HG02571 (cell line): Measurements from ENCODE around the gene PLCH1.

ENCODE experiments used
- ATAC-seq: cut with Tn5 transposase; IDR thresholded peaks from one replicate; pipeline ENCODE4 v1.9.1; 2021; ENCODE audit warnings: mild to moderate bottlenecking, moderate library complexity; ENCODE audit not compliant: unreplicated experiment

Gene PLCH1

DNA sequence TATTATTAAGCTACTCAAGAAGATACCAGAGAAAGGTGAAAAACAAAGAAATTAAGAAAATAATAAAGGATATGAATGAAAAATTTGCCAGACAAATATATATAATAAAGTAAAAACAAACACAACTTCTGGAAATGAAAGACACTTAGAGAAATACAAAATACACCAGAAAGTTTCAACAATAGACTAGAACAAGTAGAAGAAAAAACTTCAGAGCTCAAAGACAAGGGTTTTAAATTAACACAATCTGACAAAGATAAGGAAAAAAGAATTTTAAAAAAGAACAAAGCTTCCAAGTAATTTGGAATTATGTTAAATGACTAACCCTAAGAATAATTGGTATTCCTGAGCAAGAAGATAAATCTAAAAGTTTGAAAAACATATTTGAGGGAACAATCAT is 135.3 kb downstream of the PLCH1 start:
- no peak for ATAC-seq

DNA sequence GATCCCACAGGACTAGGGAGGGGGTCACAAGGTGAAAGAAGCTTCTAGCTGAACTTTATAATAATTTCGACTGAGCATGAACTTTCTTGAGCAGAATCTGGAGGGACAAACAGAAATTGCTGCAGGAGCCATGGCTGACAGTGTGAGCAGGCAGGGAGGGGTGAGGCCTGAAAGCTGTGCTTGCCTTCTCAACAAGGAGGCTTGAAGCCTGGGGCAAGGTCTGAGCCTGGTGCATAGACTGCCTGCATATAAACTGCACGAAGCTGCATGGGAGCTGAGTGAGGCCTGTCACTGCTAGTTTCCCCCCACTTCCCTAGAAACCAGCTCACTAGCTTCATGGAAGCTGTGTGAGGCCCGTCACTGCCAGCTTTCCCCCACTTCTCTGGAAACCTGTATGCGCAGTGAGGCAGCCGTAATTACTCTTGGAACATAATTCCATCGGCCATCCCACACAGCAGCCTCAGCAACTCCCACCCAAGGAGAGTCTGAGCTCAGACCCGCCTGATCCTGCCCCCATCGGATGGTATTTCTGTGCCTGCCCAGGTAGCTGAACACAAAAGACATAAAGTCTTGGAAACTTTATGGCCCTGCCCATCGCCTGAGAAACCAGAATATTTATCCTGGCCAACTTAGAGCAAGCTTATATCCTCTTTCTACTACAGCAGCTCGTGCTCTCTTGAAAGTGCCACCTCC is 136.5 kb downstream of the PLCH1 start:
- no peak for ATAC-seq

DNA sequence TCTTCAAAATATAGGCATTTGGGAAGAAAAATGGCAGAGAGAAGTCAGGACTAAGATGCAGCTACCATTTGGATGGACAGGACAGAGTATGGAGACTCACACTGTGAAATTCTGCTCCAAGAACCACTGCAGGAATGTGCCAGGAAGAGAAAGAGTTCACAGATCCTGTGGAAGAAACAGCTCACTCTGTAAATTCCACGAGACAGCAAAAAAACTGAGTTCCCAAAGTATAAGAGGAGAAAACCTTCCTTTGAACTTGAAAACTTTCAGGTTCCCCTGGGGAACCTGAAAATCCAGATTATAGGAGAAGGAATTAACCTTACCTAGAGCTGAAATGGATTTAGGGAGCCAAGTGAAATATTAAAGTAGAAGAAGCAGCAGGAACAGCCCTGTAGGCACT is 137.1 kb downstream of the PLCH1 start:
- no peak for ATAC-seq

DNA sequence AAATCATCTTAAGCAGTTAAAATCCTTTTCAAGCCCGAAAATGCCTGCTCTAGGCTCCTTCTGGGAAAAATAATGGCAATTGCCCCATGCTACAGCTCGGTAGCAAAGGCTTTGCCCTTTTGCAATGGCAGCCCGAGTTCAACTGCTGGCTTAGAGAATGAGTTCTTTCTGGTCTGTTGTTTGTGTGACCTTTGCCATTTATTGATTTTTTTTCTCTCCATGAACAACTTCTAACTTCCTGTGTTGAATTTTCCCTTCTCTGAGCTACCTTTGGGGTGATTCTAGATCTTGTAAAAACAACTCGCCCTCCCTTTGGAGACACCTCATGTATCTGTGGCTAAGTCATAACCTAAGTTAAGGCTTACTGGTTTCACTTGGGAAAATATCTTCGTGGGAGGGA is 139.3 kb downstream of the PLCH1 start:
- ATAC-seq = no peak

DNA sequence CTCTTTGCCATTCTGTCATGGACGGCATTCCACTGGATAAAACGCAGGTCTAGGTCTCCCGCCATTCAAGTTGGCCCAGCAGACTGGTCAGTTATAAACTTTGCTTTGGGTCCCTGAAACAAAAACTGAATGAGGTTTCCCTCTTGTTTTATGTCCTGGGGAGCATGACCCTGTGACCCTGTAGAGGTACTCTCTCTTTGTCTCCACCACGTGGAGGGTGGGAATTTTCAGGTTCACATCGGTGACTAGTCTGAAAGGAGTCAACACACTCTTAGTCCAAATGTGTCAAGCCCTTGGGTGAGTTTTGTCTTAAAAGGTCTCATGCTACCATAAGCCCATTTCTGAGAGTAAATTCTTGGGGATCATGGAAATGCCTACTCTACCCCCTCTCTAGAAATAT is 139.9 kb downstream of the PLCH1 start:
- no peak for ATAC-seq

DNA sequence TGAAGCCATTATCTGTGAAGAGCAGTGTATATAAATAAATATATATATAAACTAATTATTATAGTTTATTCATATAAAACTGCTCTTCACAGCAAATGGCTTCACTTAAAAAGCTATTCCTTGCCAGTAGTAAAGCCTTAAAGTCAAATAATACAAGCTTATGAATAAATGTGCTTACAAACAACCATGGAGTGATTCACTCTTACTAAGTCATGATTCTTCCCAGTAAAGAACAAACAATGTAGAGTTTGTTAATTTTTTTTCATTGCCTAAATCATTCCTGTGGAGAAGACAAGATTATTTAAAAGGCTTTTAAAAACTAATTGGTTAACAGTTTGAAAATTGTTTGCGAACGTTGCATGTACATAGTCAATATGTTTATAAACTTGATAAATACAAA is 140.7 kb downstream of the PLCH1 start:
- no peak for ATAC-seq

DNA sequence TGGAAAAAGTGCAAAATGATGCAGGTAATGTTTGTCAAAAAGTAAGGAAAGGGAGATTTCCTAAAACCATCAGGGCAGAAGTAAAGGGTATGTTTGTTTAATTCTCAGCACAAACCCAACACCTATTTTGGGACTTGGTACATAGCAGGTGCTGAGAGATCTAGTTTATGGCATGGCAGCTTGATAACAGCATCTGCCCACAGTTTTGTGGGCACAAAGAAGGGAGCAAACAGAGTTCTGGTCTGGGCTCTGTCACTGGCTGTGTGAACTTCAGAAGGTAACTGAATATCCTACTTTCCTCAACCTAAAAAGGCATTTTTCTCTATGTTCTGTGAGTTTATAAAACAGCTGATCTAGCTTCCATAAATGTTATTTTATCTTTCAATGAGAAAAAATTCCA is 141.6 kb downstream of the PLCH1 start:
- no peak for ATAC-seq

DNA sequence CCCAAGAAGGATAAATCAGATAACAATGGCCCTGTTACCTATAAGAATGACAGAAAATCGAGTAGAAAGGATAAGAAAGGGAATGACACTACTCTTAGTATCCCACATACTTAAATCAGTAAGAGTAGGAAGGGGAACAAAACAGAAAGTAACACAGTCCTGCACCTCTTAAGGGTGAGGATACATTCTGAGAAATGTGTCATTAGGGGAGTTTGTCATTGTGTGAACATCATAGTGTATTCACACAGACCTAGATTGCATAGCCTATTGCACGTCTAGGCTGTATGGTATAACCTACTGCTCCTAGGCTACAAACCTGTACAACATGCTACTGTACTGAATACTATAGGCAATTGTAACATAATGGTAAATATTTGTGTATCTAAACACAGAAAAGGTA is 142.6 kb downstream of the PLCH1 start:
- no peak for ATAC-seq

DNA sequence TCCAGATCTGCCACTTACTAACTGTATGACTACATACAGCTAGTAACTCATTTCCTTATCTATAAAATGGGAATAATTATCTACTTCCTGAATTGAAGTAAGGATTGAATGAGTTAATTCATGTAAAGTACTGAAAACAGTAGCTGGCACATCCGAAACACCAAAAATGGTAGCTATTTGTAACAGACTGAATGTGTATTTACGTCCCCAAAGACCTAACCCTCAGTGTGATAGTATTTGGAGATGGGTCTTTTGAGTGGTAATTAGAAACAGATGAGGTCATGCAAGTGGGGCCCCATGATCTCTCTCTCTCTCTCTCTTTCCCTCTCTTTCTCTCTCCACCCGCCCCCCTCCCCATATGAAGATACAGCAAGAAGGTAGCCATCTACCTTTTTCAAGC is 146.2 kb downstream of the PLCH1 start:
- ATAC-seq = no peak

DNA sequence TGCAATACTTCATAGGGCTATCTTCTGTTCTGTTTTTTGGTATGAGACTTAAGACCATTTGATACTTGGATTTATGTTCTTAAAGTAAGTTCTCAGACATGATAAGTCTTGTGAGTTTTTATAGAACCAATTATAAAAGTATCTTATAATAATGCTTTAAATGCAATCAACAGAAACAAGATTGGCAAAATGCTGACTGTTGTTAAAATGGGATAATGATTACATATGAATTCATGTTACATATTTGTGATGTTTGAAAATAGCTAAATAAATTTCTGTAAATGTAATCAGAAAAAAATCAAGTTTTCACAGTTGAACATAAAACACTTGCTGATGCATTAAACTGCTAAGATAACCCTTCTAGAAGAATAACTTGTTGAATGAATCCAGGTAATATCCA is 148.3 kb downstream of the PLCH1 start:
- no peak for ATAC-seq

DNA sequence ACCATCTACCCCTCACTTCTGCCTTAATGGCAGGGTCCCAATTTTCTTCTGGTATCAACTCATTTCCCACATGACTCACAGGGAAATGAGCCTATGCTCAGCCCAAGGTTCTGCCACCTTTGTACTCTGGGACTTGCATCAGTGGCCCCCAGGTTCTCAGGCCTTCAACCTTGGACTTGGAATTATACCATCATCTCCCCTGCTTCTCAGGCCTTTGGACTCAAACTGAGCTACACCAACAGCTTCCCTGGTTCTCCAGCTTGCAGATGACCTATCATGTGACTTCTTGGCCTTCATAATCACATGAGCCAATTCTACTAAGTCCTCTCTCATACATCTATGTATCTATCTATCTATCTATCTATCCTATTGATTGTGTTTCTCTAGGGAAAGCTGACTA is 149.5 kb downstream of the PLCH1 start:
- no peak for ATAC-seq

DNA sequence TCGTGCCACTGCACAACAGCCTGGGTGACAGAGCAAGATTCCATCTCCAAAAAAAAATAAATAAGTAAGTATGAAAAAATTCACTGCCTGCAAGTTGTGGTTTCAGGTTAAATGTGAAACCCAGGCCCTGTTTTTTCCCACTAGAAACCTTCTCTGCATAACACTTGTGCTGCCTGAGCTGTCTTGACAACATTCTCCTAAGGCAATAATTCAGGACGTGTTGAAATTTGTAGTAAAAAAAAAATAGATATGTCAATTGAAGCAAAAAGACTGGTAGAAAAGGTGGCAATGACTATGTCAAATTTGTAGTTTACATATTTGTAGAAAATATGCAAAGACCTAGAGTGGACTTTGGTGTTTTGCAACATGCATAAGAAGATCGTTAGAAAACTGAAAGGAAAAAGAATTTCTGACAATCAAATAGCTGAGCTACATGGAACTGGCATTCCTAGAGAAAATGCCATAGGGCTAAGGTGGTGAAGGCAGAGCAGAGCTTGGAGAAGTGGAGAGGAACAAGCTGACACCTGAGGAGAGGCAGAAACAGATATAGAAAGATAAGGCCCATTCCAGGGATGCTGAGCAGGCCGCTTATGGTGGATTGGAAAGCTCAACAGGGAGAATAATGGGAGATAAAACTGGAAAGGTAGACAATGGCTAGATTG is 150.2 kb downstream of the PLCH1 start:
- no peak for ATAC-seq

DNA sequence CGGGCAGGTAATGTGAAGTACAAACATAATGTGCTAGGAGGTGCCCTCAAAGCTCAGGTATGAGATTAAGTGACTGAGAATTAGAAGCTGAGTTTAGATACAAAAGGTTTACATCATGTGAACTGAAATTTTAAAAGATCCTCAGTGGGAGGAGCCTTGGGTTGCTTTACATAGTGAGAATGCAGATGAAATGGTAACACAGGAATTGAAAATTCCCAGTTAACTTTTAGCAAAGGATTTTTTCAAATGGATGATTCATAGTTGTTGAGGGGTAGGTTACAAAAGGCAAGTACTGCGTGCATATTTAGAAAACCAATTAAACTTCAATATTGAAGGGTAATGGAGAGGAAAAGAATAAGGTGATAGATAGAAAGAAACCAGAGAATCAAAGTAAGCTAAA is 157.3 kb downstream of the PLCH1 start:
- ATAC-seq = no peak

DNA sequence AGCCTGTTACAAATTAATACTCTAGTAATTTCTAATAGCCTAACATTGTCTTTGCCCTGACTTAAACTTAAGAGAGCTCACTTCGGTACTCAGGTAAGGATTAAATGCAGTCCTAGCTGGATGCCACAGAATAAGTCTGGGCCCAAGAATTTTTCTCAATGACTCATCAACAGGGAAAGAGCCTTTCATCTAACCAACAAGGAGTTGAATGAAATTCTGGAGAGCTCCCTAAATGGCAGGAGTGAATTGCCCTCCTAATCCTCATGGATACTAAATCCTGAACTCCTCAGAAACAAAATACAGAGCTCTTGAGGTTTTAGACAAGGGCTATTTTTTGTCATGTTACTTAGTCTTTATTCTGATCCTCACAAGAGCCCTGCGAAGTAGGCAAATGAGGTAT is 159.5 kb downstream of the PLCH1 start:
- no peak for ATAC-seq

DNA sequence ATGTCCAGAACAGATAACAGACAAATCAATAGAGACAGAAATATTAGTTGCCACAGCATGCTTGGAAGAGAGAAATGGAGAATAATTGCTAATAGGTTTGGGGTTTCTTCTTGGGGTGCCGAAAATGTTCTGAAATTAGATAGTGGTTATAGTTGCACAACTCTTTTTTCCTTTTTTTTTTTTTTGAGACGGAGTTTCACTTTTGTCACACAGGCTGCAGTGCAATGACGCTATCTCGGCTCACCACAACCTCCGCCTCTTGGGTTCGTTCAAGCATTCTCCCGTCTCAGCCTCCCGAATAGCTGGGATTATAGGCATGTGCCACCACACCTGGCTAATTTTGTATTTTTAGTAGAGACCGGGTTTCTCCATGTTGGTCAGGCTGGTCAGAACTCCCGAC is 163.3 kb downstream of the PLCH1 start:
- no peak for ATAC-seq

DNA sequence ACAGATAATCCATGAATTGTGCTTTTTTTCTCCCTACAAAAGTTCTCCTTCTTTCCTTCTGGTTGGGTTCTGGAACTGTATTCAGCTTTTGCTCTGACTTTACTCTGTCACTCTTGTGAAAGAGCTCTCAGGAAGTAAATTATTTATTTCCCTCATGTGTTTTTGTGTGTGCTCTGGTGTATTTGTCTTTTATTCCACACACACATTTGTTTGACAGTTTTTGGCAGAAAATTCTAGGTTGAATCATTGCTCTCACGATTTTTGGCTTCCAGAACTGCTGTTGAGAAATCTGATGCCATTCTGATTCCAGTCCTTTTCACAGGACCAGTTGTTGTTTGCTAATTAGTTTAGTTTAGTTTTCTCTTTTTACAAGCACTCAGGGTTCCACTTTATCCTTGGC is 172.8 kb downstream of the PLCH1 start:
- ATAC-seq = no peak

DNA sequence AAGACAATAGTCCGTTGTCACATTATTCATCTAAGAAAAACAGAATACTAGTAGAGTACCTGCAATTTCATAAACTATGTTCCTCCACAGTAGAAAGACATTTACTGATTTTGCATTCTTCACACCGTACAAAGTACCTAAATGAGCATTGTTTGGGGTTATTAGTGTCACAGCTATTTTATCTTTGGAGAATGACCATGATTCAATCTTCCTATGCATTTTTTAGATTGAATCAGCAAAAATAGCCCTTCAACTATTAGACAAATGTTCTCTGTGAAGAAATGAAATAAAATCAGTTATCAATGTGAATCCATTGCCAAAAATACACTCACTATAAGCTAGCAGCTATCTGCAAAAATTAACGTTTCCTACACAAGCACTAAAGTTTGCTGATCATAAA is 176.6 kb downstream of the PLCH1 start:
- ATAC-seq = no peak

DNA sequence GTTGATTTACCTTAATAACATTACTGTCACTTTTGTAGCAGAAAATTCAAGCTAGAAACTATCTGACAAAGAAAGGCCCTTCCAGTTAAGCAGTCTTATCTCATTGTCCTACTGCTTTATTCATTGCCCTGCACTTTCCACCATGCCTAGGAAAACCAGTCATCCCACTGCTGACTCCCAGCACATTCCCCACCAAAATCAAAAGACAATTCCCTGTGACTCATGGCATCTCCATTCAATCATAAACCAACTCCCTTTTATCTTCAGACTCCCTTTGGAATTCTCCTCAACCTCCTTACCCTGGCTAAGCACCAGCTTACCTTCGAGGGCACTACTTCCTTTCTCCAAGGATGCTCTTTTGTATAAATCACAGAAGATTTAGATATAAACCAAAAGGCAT is 184.3 kb downstream of the PLCH1 start:
- no peak for ATAC-seq

DNA sequence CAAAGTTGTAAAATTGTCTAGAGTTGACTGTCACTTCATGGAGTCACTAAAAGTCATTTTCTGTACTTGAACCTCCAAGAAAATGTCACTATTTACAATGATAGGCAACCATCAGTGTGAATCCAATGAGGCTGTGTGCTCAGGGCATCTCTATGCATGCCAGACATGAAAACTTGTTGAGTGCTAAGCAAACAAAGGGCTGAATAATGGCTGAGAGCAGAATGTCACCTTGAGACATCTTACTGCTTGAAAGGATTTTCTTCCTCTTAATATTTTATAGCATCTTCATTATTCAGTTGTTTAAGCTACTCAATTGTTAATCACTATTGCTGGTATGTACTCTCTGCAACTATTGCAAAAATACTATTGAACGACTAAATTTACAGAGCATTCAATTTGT is 184.7 kb downstream of the PLCH1 start:
- no peak for ATAC-seq

DNA sequence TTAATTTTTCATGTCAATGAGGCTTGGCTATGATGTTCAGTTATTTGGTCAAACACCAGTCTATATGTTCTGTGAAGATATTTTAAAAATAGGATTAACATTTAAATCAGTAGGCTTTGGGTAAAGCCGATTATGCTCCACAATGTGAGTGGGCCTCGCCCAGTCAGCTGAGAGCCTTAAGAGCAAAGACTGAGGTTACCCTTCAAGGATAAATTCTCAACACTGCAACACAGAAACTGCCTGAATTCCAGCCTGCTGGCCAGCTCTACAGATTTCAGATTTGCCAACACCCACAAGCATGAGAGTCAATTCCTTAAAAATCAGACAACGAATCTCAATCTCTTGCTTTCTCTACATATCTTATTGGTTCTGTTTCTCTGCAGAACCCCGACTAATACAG is 188.3 kb downstream of the PLCH1 start:
- no peak for ATAC-seq

DNA sequence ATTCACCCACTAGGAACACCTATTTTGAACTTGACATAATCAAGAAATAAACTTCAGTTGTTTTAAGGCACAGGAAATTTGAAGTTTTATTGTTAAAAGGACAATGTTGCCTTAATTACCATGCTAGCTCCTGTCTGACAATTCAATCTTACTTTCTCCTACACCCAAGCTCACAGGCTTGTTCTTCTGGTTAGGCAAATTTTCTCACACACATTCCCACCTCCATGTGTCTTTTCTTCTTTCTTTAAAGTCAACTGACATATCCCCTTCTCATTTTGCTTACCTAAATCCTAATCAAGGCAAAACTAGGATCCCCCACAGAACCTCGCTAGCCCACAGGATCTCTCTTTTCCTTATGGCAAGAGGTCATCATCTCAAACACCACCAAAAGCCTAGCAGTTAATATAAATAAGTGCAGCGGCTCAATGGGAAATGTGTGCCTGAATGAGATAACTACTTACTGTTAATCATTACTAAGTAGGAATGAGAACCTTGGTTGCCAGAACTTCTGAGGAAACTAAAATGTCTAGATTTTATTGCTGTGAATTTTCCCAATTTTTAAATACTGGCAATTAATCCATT is 189.3 kb downstream of the PLCH1 start:
- no peak for ATAC-seq

DNA sequence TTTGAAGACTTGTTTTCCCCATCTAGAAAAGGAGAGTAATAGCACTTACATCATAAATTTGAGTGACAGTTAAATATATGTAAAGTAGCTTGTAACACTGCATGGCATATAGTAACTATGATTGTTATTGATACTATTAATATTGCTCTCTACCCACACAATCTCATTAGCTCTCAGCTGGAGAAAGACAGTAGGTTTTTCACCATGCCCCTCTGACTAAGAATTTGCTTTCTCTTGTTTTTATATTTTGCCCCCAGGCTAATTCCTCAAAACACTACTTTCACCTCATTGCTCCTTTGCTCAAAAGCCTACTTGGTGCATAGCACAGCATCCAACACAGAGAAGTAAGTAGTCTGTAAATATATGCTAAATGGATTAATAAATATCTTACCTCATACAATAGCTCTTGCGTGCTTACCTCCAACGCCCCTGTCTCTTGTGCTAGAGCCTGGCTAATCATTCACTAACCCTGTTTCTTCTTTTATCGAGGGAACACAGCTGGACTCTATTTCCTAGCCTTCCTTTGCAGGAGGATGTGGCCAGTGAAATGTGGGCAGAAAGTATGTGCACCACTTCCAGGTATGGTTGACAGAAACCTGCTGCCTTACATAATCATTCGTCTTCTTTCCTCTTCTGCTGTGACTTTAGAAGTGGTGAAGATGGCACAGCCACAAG is 190.0 kb downstream of the PLCH1 start:
- ATAC-seq = peak; percentile 53
